B cell (primary cell): ENCODE measurements around the gene PPM1J. TPM values are rescaled to one million over a fixed set of nuclear protein-coding genes. Genes with fewer than 3 reads are reported as not detected.

Experiments
- ATAC-seq: fragments of 200-7000 bp; cut with Tn5 transposase; one replicate; pipeline ENCODE4 v1.10.0; 2021; ENCODE audit warnings: low read depth, mild to moderate bottlenecking, moderate number of reproducible peaks, moderate library complexity
- CTCF ChIA-PET: fragments of 350-600 bp; sonication (Branson Sonifier 250); formaldehyde crosslinking; loops from one replicate; lab custom pipeline; 2021; ENCODE audit warnings: antibody characterized with exemption, inconsistent platforms; lab: Charles Lee
- POLR2A ChIA-PET: fragments of 350-600 bp; sonication (Branson Sonifier 250); formaldehyde crosslinking; loops from one replicate; lab custom pipeline; 2021; ENCODE audit warnings: antibody characterized with exemption; lab: Charles Lee
- DNase-seq: peaks from one replicate; pipeline ENCODE4 v3.0.0; 2013
- H2AFZ ChIP-seq: 2 replicates; pipeline ENCODE4 v1.6.1; 2012; ENCODE audit warnings: mild to moderate bottlenecking, low read depth, low read length; ENCODE audit not compliant: insufficient read depth, poor library complexity, severe bottlenecking
- H3K27ac ChIP-seq, 2 donors: 1 replicate in 1 of 2; 2 replicates in 1 of 2; pipeline ENCODE4 v1.5.1; 2012 to 2013; ENCODE audit warnings: low read length in 2 of 2, mild to moderate bottlenecking in 2 of 2, moderate library complexity in 1 of 2
- H3K27me3 ChIP-seq, 4 experiments: fragments of 200-600 bp in 1 of 4; sonication (generic) in 1 of 4; replicated peaks in 1 of 4; 1 replicate in 2 of 4; 2 replicates in 2 of 4; pipeline versions ENCODE4 v1.6.1 to v1.7.0; 2013 to 2016; ENCODE audit warnings: low read length in 3 of 4, mild to moderate bottlenecking in 2 of 4, mixed read lengths in 1 of 4, moderate library complexity in 1 of 4; ENCODE audit not compliant: insufficient read depth in 4 of 4, control insufficient read depth in 3 of 4; ENCODE audit errors: control extremely low read depth in 1 of 4
- H3K36me3 ChIP-seq, 2 experiments: replicated peaks in 1 of 2; 1 replicate in 1 of 2; 2 replicates in 1 of 2; pipeline versions ENCODE4 v1.6.1 to v1.7.1; 2013; ENCODE audit warnings: low read length in 1 of 2; ENCODE audit not compliant: insufficient read depth in 2 of 2, control insufficient read depth in 1 of 2; ENCODE audit errors: control extremely low read depth in 1 of 2, extremely low read depth in 1 of 2
- H3K4me1 ChIP-seq, 2 donors: fragments of 200-600 bp in 1 of 2; sonication (generic) in 1 of 2; 1 replicate in 1 of 2; 2 replicates in 1 of 2; pipeline versions ENCODE4 v1.5.1 to v1.6.1; 2013 to 2017; ENCODE audit warnings: low read length in 2 of 2; ENCODE audit not compliant: control insufficient read depth in 2 of 2, insufficient read depth in 2 of 2
- H3K4me2 ChIP-seq: replicated peaks from 2 replicates; pipeline ENCODE3; 2012; ENCODE audit warnings: mild to moderate bottlenecking, low read depth, low read length; ENCODE audit not compliant: poor library complexity, severe bottlenecking
- H3K4me3 ChIP-seq, 5 experiments: fragments of 200-600 bp in 1 of 5; sonication (generic) in 1 of 5; 1 replicate in 3 of 5; 2 replicates in 2 of 5; pipeline versions ENCODE4 v1.5.1 to v1.7.0; 2011 to 2016; ENCODE audit warnings: low read length in 4 of 5, mild to moderate bottlenecking in 4 of 5, low read depth in 2 of 5, control low read depth in 1 of 5, moderate library complexity in 1 of 5; ENCODE audit not compliant: insufficient read depth in 1 of 5; ENCODE audit errors: control extremely low read depth in 1 of 5, extremely low read depth in 1 of 5
- H3K79me2 ChIP-seq: fragments of 200-600 bp; sonication (generic); one replicate; pipeline ENCODE4 v1.6.0; 2016; ENCODE audit warnings: low read length; ENCODE audit not compliant: control insufficient read depth, insufficient read depth
- H3K9ac ChIP-seq: fragments of 200-600 bp; sonication (generic); 2 replicates; pipeline ENCODE4 v1.6.1; 2017; ENCODE audit warnings: mild to moderate bottlenecking, low read length, moderate library complexity
- H3K9me3 ChIP-seq, 3 donors: one replicate each; pipeline versions ENCODE4 v1.6.1 to v1.7.1; 2013; ENCODE audit warnings: low read length in 2 of 3; ENCODE audit not compliant: control insufficient read depth in 2 of 3, insufficient read depth in 1 of 3; ENCODE audit errors: control extremely low read depth in 1 of 3
- H4K20me1 ChIP-seq: 2 replicates; pipeline ENCODE4 v1.6.0; 2012; ENCODE audit warnings: mild to moderate bottlenecking, low read length; ENCODE audit not compliant: insufficient read depth, control insufficient read depth, poor library complexity, severe bottlenecking
- H3K27ac Mint-ChIP-seq: one replicate; pipeline ENCODE4 v1.8.0; 2021; ENCODE audit warnings: mixed read lengths
- H3K27me3 Mint-ChIP-seq: one replicate; pipeline ENCODE4 v1.8.0; 2021; ENCODE audit warnings: mixed read lengths
- H3K4me1 Mint-ChIP-seq: one replicate; pipeline ENCODE4 v1.8.0; 2021; ENCODE audit warnings: mixed read lengths
- H3K4me3 Mint-ChIP-seq: one replicate; pipeline ENCODE4 v1.8.0; 2021; ENCODE audit warnings: mixed read lengths
- H3K9me3 Mint-ChIP-seq: one replicate; pipeline ENCODE4 v1.8.0; 2022; ENCODE audit warnings: mixed read lengths; ENCODE audit not compliant: insufficient read depth
- EZH2 ChIP-seq: IDR thresholded peaks from 2 replicates; pipeline ENCODE4 v1.6.1; 2012; ENCODE audit warnings: borderline replicate concordance, low read depth, mild to moderate bottlenecking, moderate library complexity, low read length; ENCODE audit not compliant: insufficient read depth, poor library complexity, severe bottlenecking
- WGBS: methylation state at CpG from one replicate; pipeline ENCODE4 v1.1.5; 2013; ENCODE audit warnings: missing lambda C conversion rate; ENCODE audit not compliant: insufficient coverage; 5-methylcytosine and 5-hydroxymethylcytosine counted together
- intact Hi-C: fragments of 100-400 bp; cut with micrococcal nuclease; formaldehyde crosslinking; loops from one replicate; pipeline ENCODE4 v1.10.0; 2022
- polyA plus RNA-seq: library from polyadenylated mRNA; depleted of rRNA; stranded (reverse); fragments of >200 nt; gene quantifications from 2 replicates; pipeline ENCODE4 v1.2.3, GENCODE V29; 2012
- total RNA-seq, 2 donors: library from RNA; stranded (reverse); fragments of 120-200 nt in 1 of 2; gene quantifications; 1 replicate in 1 of 2; 2 replicates in 1 of 2; pipeline versions ENCODE4 v1.2.3 to v1.2.4, GENCODE V29; 2013 to 2022
- TF ChIP-seq, protein P1 (sequence below): fragments of 200-600 bp; IDR thresholded peaks from one replicate; pipeline ENCODE4 v1.8.0; 2022; ENCODE audit warnings: antibody characterized with exemption, mild to moderate bottlenecking

Gene PPM1J
- total and polyA plus RNA-seq, 2 donors (not counting 1 experiment from before 2014, with no cell fraction given), result 2.1 to 7.5 TPM

DNA sequence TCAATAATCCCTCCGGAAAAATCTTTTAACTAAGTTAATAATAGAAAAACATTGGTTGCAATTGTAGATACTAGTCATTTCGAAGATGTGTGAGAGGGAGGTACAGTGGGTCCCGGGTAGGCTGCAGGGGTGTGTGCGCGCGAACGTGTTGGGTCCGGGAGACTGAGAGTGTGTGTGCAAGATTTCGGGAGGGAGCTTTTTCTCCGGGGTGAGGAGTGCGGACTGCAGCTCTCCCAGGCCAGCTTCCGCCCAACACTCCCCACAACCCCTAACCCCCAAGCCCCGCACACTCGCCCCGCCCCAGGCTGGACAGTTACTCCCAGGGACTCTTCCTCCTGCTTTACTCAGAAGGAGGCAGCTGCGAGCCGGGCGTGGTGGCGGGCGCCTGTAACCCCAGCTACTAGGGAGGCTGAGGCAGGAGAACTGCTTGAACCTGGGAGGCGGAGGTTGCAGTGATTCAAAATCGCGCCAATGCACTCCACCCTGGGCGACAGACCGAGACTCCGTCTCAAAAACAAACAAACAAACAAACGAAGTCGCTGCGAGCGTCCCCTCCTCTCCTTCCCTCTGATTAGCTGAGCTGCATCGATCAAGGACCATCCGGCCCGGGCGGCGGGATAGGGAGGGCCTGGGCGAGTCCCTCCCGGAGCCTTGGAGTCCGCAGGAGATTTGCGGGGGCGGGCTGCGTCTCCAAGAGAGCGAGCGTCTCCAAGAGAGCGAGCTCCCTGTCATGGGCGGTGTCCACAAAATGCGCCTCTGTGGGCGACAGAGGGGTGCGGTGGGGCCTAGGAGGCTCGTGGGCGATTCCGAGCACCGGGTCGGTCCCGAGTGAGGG is 28.3 kb upstream of the PPM1J start:
- H3K4me1 ChIP-seq, result peaks cover 8 to 10% of the 10 kb centered on the region in 2 donors
- ATAC-seq (no peak), DNase-seq (no peak)
- POLR2A ChIA-PET, result no interaction called here
- H3K4me2 ChIP-seq, result peak overlapping the region; percentile 65
- Mint-ChIP-seq H3K4me1 (peaks cover 6% of the 10 kb centered on the region), H3K9me3 (no peaks in the 10 kb centered on the region), H3K27me3 (peaks cover 60% of the 10 kb centered on the region), H3K27ac (no peak overlapping the region), H3K4me3 (no peak overlapping the region)
- intact Hi-C loops, result no loop called here
- WGBS, result 17% methylated on average over 39 of the region's 54 CpGs
- no peak overlapping the region for H3K4me3 ChIP-seq
- no peaks in the 10 kb centered on the region for H3K36me3 ChIP-seq
- H3K27ac ChIP-seq, result no peak overlapping the region
- no peaks in the 10 kb centered on the region for H4K20me1 ChIP-seq
- H2AFZ ChIP-seq, result peak overlapping the region; percentile 60
- H3K79me2 ChIP-seq, result no peaks in the 10 kb centered on the region
- TF ChIP-seq, protein P1, sequence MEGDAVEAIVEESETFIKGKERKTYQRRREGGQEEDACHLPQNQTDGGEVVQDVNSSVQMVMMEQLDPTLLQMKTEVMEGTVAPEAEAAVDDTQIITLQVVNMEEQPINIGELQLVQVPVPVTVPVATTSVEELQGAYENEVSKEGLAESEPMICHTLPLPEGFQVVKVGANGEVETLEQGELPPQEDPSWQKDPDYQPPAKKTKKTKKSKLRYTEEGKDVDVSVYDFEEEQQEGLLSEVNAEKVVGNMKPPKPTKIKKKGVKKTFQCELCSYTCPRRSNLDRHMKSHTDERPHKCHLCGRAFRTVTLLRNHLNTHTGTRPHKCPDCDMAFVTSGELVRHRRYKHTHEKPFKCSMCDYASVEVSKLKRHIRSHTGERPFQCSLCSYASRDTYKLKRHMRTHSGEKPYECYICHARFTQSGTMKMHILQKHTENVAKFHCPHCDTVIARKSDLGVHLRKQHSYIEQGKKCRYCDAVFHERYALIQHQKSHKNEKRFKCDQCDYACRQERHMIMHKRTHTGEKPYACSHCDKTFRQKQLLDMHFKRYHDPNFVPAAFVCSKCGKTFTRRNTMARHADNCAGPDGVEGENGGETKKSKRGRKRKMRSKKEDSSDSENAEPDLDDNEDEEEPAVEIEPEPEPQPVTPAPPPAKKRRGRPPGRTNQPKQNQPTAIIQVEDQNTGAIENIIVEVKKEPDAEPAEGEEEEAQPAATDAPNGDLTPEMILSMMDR, result no peak
- TF ChIP-seq EZH2, result no peak
- CTCF ChIA-PET, result interaction anchor here (1.0 kb wide), 1 partner anchor 20 kb away, joined by 3 read pairs; no protein-coding TSS in a partner anchor
- H3K9ac ChIP-seq, result peak overlapping the region; percentile 6
- H3K9me3 ChIP-seq, result peaks cover 0 to 25% (median 0%) of the 10 kb centered on the region in 3 donors
- H3K27me3 ChIP-seq, result peaks cover 0 to 34% (median 12%) of the 10 kb centered on the region in 4 experiments

DNA sequence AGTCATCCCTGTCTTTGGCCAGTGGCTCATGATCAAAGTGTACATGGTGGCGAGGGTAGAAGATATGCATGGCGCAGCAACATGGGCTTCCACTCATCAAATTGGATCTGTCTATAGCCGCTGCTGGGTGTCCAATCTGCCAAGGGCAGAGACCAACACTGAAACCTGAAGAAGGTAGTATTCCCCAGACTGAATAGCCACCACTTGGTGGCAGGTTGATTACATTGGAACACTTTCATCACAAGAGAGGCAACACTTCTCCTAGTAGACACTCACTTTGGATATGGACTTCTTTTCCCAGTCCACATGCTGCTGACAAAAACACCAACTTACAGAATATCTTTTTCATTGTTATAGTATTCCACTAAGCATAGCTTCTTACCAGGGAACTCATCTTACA is 22.4 kb upstream of the PPM1J start:
- no peak overlapping the region for H3K4me2 ChIP-seq
- TF ChIP-seq, protein P1, result no peak
- no peak for TF ChIP-seq EZH2
- no peak for ATAC-seq
- DNase-seq, result no peak
- H3K79me2 ChIP-seq, result no peaks in the 10 kb centered on the region
- Mint-ChIP-seq H3K27me3 (peaks cover 52% of the 10 kb centered on the region), H3K27ac (no peak overlapping the region), H3K4me3 (no peak overlapping the region), H3K9me3 (no peaks in the 10 kb centered on the region), H3K4me1 (peaks cover 5% of the 10 kb centered on the region)
- ChIA-PET POLR2A (no interaction called here), CTCF (no interaction called here)
- H3K4me1 ChIP-seq, result no peaks in the 10 kb centered on the region
- intact Hi-C loops, result no loop called here
- peaks cover 0 to 5% (median 0%) of the 10 kb centered on the region in 3 donors for H3K9me3 ChIP-seq
- H3K27ac ChIP-seq, result no peak overlapping the region
- H3K36me3 ChIP-seq, result no peaks in the 10 kb centered on the region
- no peaks in the 10 kb centered on the region for H4K20me1 ChIP-seq
- H2AFZ ChIP-seq, result no peak overlapping the region
- peaks cover 0 to 28% (median 3%) of the 10 kb centered on the region in 4 experiments for H3K27me3 ChIP-seq
- H3K4me3 ChIP-seq, result no peak overlapping the region
- no peak overlapping the region for H3K9ac ChIP-seq
- WGBS, result 83% methylated on average over 3 of the region's 3 CpGs
